Thyroid gland (tissue), 4 donors: ENCODE results near the gene TMEM242. TPM values are rescaled to one million over a fixed set of nuclear protein-coding genes. Genes with fewer than 3 reads are reported as not detected.

Experiments used
- DNase-seq, 2 donors: peaks; one replicate each; pipeline ENCODE4 v3.0.0-alpha.2; 2019
- H3K27ac ChIP-seq, 3 donors: fragments of 200-600 bp; sonication (generic); 1 replicate in 2 of 3; 2 replicates in 1 of 3; pipeline ENCODE4 v1.5.1; 2016 to 2019; ENCODE audit warnings: mild to moderate bottlenecking in 1 of 3, moderate library complexity in 1 of 3
- H3K27me3 ChIP-seq: fragments of 200-600 bp; sonication (generic); one replicate; pipeline ENCODE4 v1.5.1; 2019
- H3K36me3 ChIP-seq, 2 donors: fragments of 200-600 bp; sonication (generic); one replicate each; pipeline ENCODE4 v1.5.1; 2016 to 2019
- H3K4me1 ChIP-seq, 2 donors: fragments of 200-600 bp; sonication (generic); one replicate each; pipeline ENCODE4 v1.5.1; 2017 to 2019
- H3K4me3 ChIP-seq, 3 donors: fragments of 200-600 bp; sonication (generic); replicated peaks in 1 of 3; 1 replicate in 2 of 3; 2 replicates in 1 of 3; pipeline ENCODE4 v1.5.1; 2016; ENCODE audit warnings: mild to moderate bottlenecking in 1 of 3
- H3K9me3 ChIP-seq: fragments of 200-600 bp; sonication (generic); one replicate; pipeline ENCODE4 v1.5.1; 2017
- CTCF ChIP-seq, 6 experiments: fragments of 200-600 bp in 3 of 6; fragments of 450-650 bp in 3 of 6; sonication (generic) in 3 of 6; IDR thresholded peaks; one replicate each; pipeline ENCODE4 v1.5.1; 2016 to 2019; ENCODE audit warnings: antibody characterized with exemption in 6 of 6, mild to moderate bottlenecking in 2 of 6, inconsistent platforms in 1 of 6, moderate library complexity in 1 of 6
- POLR2A ChIP-seq, 2 donors: fragments of 450-650 bp; IDR thresholded peaks; one replicate each; pipeline ENCODE4 v1.6.1; 2017; ENCODE audit warnings: antibody characterized with exemption in 2 of 2, mild to moderate bottlenecking in 2 of 2, moderate library complexity in 1 of 2
- WGBS, 2 donors: methylation state at CpG; one replicate each; pipeline ENCODE4 v1.1.5; 2017; 5-methylcytosine and 5-hydroxymethylcytosine counted together
- intact Hi-C: fragments of 100-400 bp; cut with DNase I; formaldehyde crosslinking; loops from one replicate; pipeline ENCODE4 v1.15.1; 2023
- total RNA-seq, 4 donors: library from RNA; depleted of rRNA; stranded (reverse); fragments of >200 nt; gene quantifications; one replicate each; pipeline ENCODE4 v1.2.3, GENCODE V29; 2016

The TMEM242 gene
- total RNA-seq, 4 donors from 2014 or later, result 7.0 to 14.0 (median 9.7) TPM

- TF ChIP-seq CTCF (IDR thresholded peaks at IDR 0.05), result no peak
- TF ChIP-seq POLR2A (IDR thresholded peaks at IDR 0.05), result no peak
- DNase-seq, result no peak
- no peaks in the 10 kb centered on the region for H3K27me3 ChIP-seq
- no peaks in the 10 kb centered on the region for H3K36me3 ChIP-seq
- H3K4me1 ChIP-seq, result peaks cover 0 to 4% of the 10 kb centered on the region in 2 donors
- WGBS, 2 donors, result 56 to 64% methylated on average over 14 to 17 of the region's 17 CpGs
- H3K4me3 ChIP-seq, result no peak overlapping the region
- H3K27ac ChIP-seq, result no peak overlapping the region
- H3K9me3 ChIP-seq, result no peaks in the 10 kb centered on the region
- intact Hi-C loops, result no loop called here
Measured at GRCh38 chr6:157280157-157280556, 43.2 kb downstream of the TMEM242 start.

GRCh38 chr6:157278171-157278570 is 45.1 kb downstream of the TMEM242 start:
- H3K4me1 ChIP-seq, result peaks cover 0 to 8% of the 10 kb centered on the region in 2 donors
- TF ChIP-seq POLR2A (IDR thresholded peaks at IDR 0.05) (no peak), CTCF (IDR thresholded peaks at IDR 0.05) (no peak)
- no peaks in the 10 kb centered on the region for H3K36me3 ChIP-seq
- no peak overlapping the region for H3K4me3 ChIP-seq
- H3K9me3 ChIP-seq, result no peaks in the 10 kb centered on the region
- no peak overlapping the region for H3K27ac ChIP-seq
- DNase-seq, result no peak
- no peaks in the 10 kb centered on the region for H3K27me3 ChIP-seq
- 95 to 97% methylated on average over 8 to 9 of the region's 9 CpGs for WGBS, 2 donors
- intact Hi-C loops, result loop anchor here (10.0 kb wide), 2 partner anchors 493 to 1953 kb away; no protein-coding TSS in a partner anchor

- intact Hi-C loops, result loop anchor here (10.0 kb wide), 2 partner anchors 492 to 1952 kb away; no protein-coding TSS in a partner anchor
- 90 to 91% methylated on average over 9 of the region's 9 CpGs for WGBS, 2 donors
- DNase-seq, result no peak
Measured at GRCh38 chr6:157276731-157277130, 46.6 kb downstream of the TMEM242 start.

GRCh38 chr6:157276134-157276532 is 47.2 kb downstream of the TMEM242 start:
- TF ChIP-seq POLR2A (IDR thresholded peaks at IDR 0.05) (no peak), CTCF (IDR thresholded peaks at IDR 0.05) (no peak)
- no peak for DNase-seq
- intact Hi-C loops, result loop anchor here (10.0 kb wide), 2 partner anchors 491 to 1951 kb away; no protein-coding TSS in a partner anchor
- Histone ChIP-seq H3K9me3 (no peaks in the 10 kb centered on the region), H3K27ac (no peak overlapping the region), H3K4me1 (peaks cover 0 to 8% of the 10 kb centered on the region in 2 donors), H3K36me3 (no peaks in the 10 kb centered on the region), H3K4me3 (no peak overlapping the region), H3K27me3 (no peaks in the 10 kb centered on the region)
- WGBS, 2 donors, result 87 to 95% methylated on average over 3 of the region's 3 CpGs

More at GRCh38 chr6:157276731-157277130, 46.6 kb downstream of the TMEM242 start:
- Histone ChIP-seq H3K27me3 (no peaks in the 10 kb centered on the region), H3K9me3 (no peaks in the 10 kb centered on the region), H3K4me3 (no peak overlapping the region), H3K27ac (no peak overlapping the region), H3K4me1 (peaks cover 0 to 8% of the 10 kb centered on the region in 2 donors), H3K36me3 (no peaks in the 10 kb centered on the region)
- no peak for TF ChIP-seq CTCF (IDR thresholded peaks at IDR 0.05)
- no peak for TF ChIP-seq POLR2A (IDR thresholded peaks at IDR 0.05)

GRCh38 chr6:157274471-157275226 is 48.7 kb downstream of the TMEM242 start:
- no peaks in the 10 kb centered on the region for H3K9me3 ChIP-seq
- peak; percentile 73 to 77 for DNase-seq

More at GRCh38 chr6:157274471-157275226, 48.7 kb downstream of the TMEM242 start:
- 1% methylated on average over 30 of the region's 93 CpGs; no CpG with 5 or more reads in 1 of the 2 donors for WGBS, 2 donors
- peaks cover 0 to 8% of the 10 kb centered on the region in 2 donors for H3K4me1 ChIP-seq
- H3K36me3 ChIP-seq, result no peaks in the 10 kb centered on the region
- peak overlapping the region; percentile 73 to 77 (median 76) for H3K27ac ChIP-seq
- H3K4me3 ChIP-seq, result peak overlapping the region; percentile 29 to 64 (median 37)
- intact Hi-C loops, result loop anchor here (5.0 to 10.0 kb wide), 3 partner anchors 52 to 1950 kb away; no protein-coding TSS in a partner anchor
- peak in 5 of 6 experiments; percentile 22 to 98 (median 95) for TF ChIP-seq CTCF (IDR thresholded peaks at IDR 0.05)
- TF ChIP-seq POLR2A (IDR thresholded peaks at IDR 0.05), result peak in 1 of 2 donors; percentile 51
- no peaks in the 10 kb centered on the region for H3K27me3 ChIP-seq
